Measurements from ENCODE around the gene ARPC5. TPM values are rescaled to one million over a fixed set of nuclear protein-coding genes. Genes with fewer than 3 reads are reported as not detected.

ARPC5 gene
- total RNA-seq, 1 donor from 2014 or later = 193 TPM

- ATAC-seq (ENCODE audit: low read depth) (no peak), DNase-seq (no peak)
- intact Hi-C loops (cut with micrococcal nuclease) = no loop called here
- peaks cover 2% of the 10 kb centered on the region for H3K9me3 Mint-ChIP-seq
- POLR2A ChIA-PET = no interaction called here
- no peak overlapping the region for H3K4me3 Mint-ChIP-seq
- H3K4me1 Mint-ChIP-seq = no peaks in the 10 kb centered on the region
- H3K27ac Mint-ChIP-seq = no peak overlapping the region
- CTCF ChIA-PET = interaction anchor here (1.3 kb wide), 1 partner anchor 8 kb away, joined by 5 read pairs; no protein-coding TSS in a partner anchor
- peaks cover 30% of the 10 kb centered on the region for H3K27me3 Mint-ChIP-seq
- no peaks in the 10 kb centered on the region for H3K36me3 Mint-ChIP-seq (ENCODE audit: low read depth)
- TF ChIP-seq CTCF (IDR thresholded peaks at IDR 0.05) = no peak
Measured at GRCh38 chr1:183676586-183677189, 41.1 kb upstream of the ARPC5 start.

- intact Hi-C loops (cut with micrococcal nuclease) = no loop called here
- ChIA-PET CTCF (interaction anchor here (1.3 kb wide), 1 partner anchor 9 kb away, joined by 5 read pairs; no protein-coding TSS in a partner anchor), POLR2A (no interaction called here)
- peaks cover 3% of the 10 kb centered on the region for H3K9me3 Mint-ChIP-seq
- no peak for TF ChIP-seq CTCF (IDR thresholded peaks at IDR 0.05)
- DNase-seq = no peak
- no peak overlapping the region for H3K27ac Mint-ChIP-seq
- H3K36me3 Mint-ChIP-seq (ENCODE audit: low read depth) = no peaks in the 10 kb centered on the region
- peaks cover 25% of the 10 kb centered on the region for H3K27me3 Mint-ChIP-seq
- H3K4me1 Mint-ChIP-seq = no peaks in the 10 kb centered on the region
- no peak for ATAC-seq (ENCODE audit: low read depth)
- no peak overlapping the region for H3K4me3 Mint-ChIP-seq
Measured at GRCh38 chr1:183675883-183676585, 40.5 kb upstream of the ARPC5 start.

GRCh38 chr1:183675381-183675780 lies 39.8 kb upstream of the ARPC5 start:
- H3K9me3 Mint-ChIP-seq = peaks cover 9% of the 10 kb centered on the region
- H3K27me3 Mint-ChIP-seq = peaks cover 28% of the 10 kb centered on the region
- intact Hi-C loops (cut with micrococcal nuclease) = no loop called here
- CTCF ChIA-PET = interaction anchor here (1.0 to 2.9 kb wide), 3 partner anchors 9 to 20 kb away, joined by 4 to 12 read pairs (median 5); no protein-coding TSS in a partner anchor
- DNase-seq (no peak), ATAC-seq (ENCODE audit: low read depth) (no peak)
- no peak overlapping the region for H3K4me3 Mint-ChIP-seq
- H3K4me1 Mint-ChIP-seq = no peaks in the 10 kb centered on the region
- H3K27ac Mint-ChIP-seq = no peak overlapping the region
- POLR2A ChIA-PET = no interaction called here
- TF ChIP-seq CTCF (IDR thresholded peaks at IDR 0.05) = no peak
- H3K36me3 Mint-ChIP-seq (ENCODE audit: low read depth) = no peaks in the 10 kb centered on the region

GRCh38 chr1:183674886-183675285 lies 39.3 kb upstream of the ARPC5 start:
- DNase-seq = no peak
- no peaks in the 10 kb centered on the region for H3K36me3 Mint-ChIP-seq (ENCODE audit: low read depth)
- no peak for ATAC-seq (ENCODE audit: low read depth)
- CTCF ChIA-PET = interaction anchor here (0.9 to 2.9 kb wide), 3 partner anchors 10 to 41 kb away, joined by 3 to 12 read pairs (median 4); no protein-coding TSS in a partner anchor
- TF ChIP-seq CTCF (IDR thresholded peaks at IDR 0.05) = no peak
- POLR2A ChIA-PET = no interaction called here
- intact Hi-C loops (cut with micrococcal nuclease) = no loop called here
- H3K9me3 Mint-ChIP-seq = peaks cover 9% of the 10 kb centered on the region
- H3K4me3 Mint-ChIP-seq = no peak overlapping the region
- H3K27me3 Mint-ChIP-seq = peaks cover 26% of the 10 kb centered on the region
- H3K27ac Mint-ChIP-seq = no peak overlapping the region
- no peaks in the 10 kb centered on the region for H3K4me1 Mint-ChIP-seq

- peaks cover 25% of the 10 kb centered on the region for H3K27me3 Mint-ChIP-seq
- peaks cover 9% of the 10 kb centered on the region for H3K9me3 Mint-ChIP-seq
- intact Hi-C loops (cut with micrococcal nuclease) = no loop called here
- no peak overlapping the region for H3K27ac Mint-ChIP-seq
- ATAC-seq (ENCODE audit: low read depth) (no peak), DNase-seq (no peak)
- ChIA-PET CTCF (interaction anchor here (0.9 to 2.9 kb wide), 3 partner anchors 10 to 40 kb away, joined by 3 to 12 read pairs (median 4); no protein-coding TSS in a partner anchor), POLR2A (no interaction called here)
- no peaks in the 10 kb centered on the region for H3K36me3 Mint-ChIP-seq (ENCODE audit: low read depth)
- no peaks in the 10 kb centered on the region for H3K4me1 Mint-ChIP-seq
- TF ChIP-seq CTCF (IDR thresholded peaks at IDR 0.05) = no peak
- H3K4me3 Mint-ChIP-seq = no peak overlapping the region
Measured at GRCh38 chr1:183674339-183674738, 38.8 kb upstream of the ARPC5 start.

Data from activated B cell treated with CpG ODN at 0.5 μM for 24 hours (primary cell).